ENCODE data around the gene BTN3A1. TPM values are rescaled to one million over a fixed set of nuclear protein-coding genes. Genes with fewer than 3 reads are reported as not detected.
"Not testable (repeated sequence)": the region's sequence is repeated elsewhere in the genome, so short reads cannot be mapped to it uniquely, and the experiment has no call there.

The BTN3A1 gene
- 18.0 TPM for polyA plus RNA-seq (2013, experiment 1 of 2; ENCODE audit: insufficient read length)
- 16.9 TPM for polyA plus RNA-seq (2013, experiment 2 of 2; ENCODE audit: insufficient read length)

GRCh38 chr6:26401987-26402658 lies at the start of gene BTN3A1:
Gene BTN3A1, plus strand, starts transcription at chr6:26402275. Its CDS starts 3,289 bp downstream, at chr6:26405564.
- peak; percentile 74 for DNase-seq

GRCh38 chr6:26352315-26352714 lies 49.8 kb upstream of the BTN3A1 start:
- no peak for DNase-seq

- DNase-seq, result no peak
Observed at GRCh38 chr6:26354162-26354561, 47.9 kb upstream of the BTN3A1 start.

- no peak for DNase-seq
Observed at GRCh38 chr6:26355366-26355765, 46.7 kb upstream of the BTN3A1 start.

GRCh38 chr6:26357543-26357942 lies 44.5 kb upstream of the BTN3A1 start:
- not testable (repeated sequence) for DNase-seq

GRCh38 chr6:26358511-26358981 lies 43.5 kb upstream of the BTN3A1 start:
- DNase-seq, result no peak

GRCh38 chr6:26359765-26360164 lies 42.3 kb upstream of the BTN3A1 start:
- DNase-seq, result no peak

- no peak for DNase-seq
Observed at GRCh38 chr6:26360451-26361416, 41.3 kb upstream of the BTN3A1 start.

- DNase-seq, result no peak
Observed at GRCh38 chr6:26361544-26361943, 40.5 kb upstream of the BTN3A1 start.

- no peak for DNase-seq
Observed at GRCh38 chr6:26362093-26362835, 39.8 kb upstream of the BTN3A1 start.

- no peak for DNase-seq
Observed at GRCh38 chr6:26362836-26363220, 39.2 kb upstream of the BTN3A1 start.

- peak; percentile 33 for DNase-seq
Observed at GRCh38 chr6:26363882-26364701, 38.0 kb upstream of the BTN3A1 start.

- no peak for DNase-seq
Observed at GRCh38 chr6:26365633-26365995, 36.5 kb upstream of the BTN3A1 start.

- DNase-seq, result no peak
Observed at GRCh38 chr6:26366504-26366903, 35.6 kb upstream of the BTN3A1 start.

- DNase-seq, result no peak
Observed at GRCh38 chr6:26367114-26367513, 35.0 kb upstream of the BTN3A1 start.

- not testable (repeated sequence) for DNase-seq
Observed at GRCh38 chr6:26371813-26372212, 30.3 kb upstream of the BTN3A1 start.

- DNase-seq, result no peak
Observed at GRCh38 chr6:26372308-26373144, 29.5 kb upstream of the BTN3A1 start.

GRCh38 chr6:26375270-26375669 lies 26.8 kb upstream of the BTN3A1 start:
- DNase-seq, result no peak

GRCh38 chr6:26377719-26378118 lies 24.4 kb upstream of the BTN3A1 start:
- DNase-seq, result no peak

GRCh38 chr6:26378143-26378542 lies 23.9 kb upstream of the BTN3A1 start:
- not testable (repeated sequence) for DNase-seq

GRCh38 chr6:26379292-26379691 lies 22.8 kb upstream of the BTN3A1 start:
- no peak for DNase-seq

Data from fibroblast of skin of abdomen (primary cell).